H4 (cell line): ENCODE measurements around the gene MCTP1. TPM values are rescaled to one million over a fixed set of nuclear protein-coding genes. Genes with fewer than 3 reads are reported as not detected.
A peak's percentile ranks its signal among the peaks of the same experiment; 100 is the strongest.
"Not testable (repeated sequence)": the region's sequence is repeated elsewhere in the genome, so short reads cannot be mapped to it uniquely, and the experiment has no call there.

ENCODE experiments used
- DNase-seq: peaks from one replicate; pipeline ENCODE4 v3.0.0-alpha.2; 2015; ENCODE audit warnings: low spot score
- total RNA-seq: library from RNA; depleted of rRNA; stranded (reverse); fragments of >200 nt; shearing (Covaris generic); gene quantifications from 2 replicates; pipeline ENCODE4 v1.2.3, GENCODE V29; 2014

Gene MCTP1
- total RNA-seq, 1 experiment from 2014 or later, result 6.5 TPM

DNA sequence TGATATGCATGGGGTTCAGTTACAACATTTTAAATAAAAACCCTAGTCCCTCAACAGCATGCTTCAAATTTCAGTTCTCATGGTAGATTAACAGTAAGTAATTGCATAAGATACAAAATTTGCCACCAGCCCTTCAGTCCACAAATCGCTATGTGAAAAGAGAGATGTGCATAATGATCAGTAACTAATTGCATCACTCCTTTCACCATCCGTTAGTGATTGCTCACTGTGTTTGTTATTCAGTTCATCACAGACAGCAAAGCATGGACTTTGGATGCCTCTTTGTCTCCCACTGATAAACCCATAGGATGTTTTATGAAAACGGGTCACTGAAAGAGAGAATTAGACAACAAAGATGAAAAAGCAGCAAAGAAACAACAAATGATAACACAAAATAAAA lies 103.2 kb downstream of the MCTP1 start:
- DNase-seq, result no peak

DNA sequence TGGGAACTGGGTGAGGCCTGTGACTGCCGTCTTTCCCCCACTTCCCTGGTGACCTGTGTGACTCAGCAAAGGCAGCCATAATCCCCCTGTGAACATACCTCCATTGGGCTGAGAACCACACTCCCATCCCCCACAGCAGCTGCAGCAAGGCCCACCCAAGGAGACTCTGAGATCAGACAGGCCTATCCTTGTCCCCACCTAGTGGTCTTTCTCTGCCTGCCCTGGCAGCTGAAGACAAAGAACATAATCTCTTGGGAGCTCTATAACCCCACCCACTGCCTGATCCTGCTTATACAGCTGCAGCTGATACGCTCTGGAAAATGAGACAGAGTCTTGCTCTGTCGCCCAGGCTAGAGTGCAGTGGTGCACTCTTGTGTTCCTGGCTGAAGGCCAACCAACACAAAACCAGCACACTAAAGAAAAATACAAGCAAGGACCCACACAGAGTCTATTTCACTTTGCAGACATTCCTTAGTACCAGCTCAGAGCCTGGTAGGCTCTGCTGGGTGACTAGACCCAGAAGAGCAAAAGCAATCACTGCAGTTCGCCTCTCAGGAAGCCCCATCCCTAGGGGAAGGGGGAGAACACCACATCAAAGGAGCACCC lies 106.7 kb downstream of the MCTP1 start:
- peak; percentile 81 for DNase-seq

- DNase-seq, result no peak
These were observed 107.4 kb downstream of the MCTP1 start for GRCh38 chr5:95177456-95177855.

DNA sequence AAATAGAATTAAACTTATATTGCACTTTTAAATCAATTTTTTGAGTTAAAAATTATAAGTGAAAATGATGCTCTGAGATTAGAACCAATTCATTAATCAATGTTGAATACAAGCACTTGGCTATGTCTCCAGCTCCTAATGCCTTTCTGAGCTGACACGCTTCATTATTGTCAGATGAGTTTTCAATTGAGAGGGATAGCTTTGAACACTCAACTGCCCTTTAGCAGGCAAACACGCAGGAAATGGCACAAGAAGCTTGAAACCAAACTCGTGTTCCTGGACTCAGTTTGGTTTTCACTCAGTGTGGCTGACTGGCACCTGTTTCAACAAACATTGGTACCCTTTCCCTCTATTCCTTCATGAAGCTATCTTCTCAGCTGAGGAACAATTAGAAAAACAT lies 109.8 kb downstream of the MCTP1 start:
- no peak for DNase-seq

- no peak for DNase-seq
These were observed 112.2 kb downstream of the MCTP1 start for GRCh38 chr5:95172659-95173058.

DNA sequence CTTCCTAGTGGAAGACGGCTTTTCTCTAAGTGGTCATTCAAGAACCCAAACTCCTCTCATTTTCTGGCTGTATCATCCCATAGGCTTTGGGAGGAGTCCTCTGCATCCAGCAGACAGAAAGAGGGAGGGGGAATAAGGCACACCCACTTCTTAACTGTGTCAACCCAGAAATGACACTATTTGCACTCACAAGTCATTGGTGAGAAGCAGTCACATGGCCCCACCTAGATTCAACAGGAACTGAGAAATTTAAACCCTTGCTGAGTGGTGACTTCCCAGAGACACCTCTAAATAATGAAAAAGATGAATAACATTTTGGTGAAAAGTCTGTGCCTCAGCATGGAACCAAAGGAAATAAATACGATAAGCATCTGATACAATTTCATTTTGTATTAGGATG lies 120.0 kb downstream of the MCTP1 start:
- DNase-seq, result no peak

GRCh38 chr5:95163079-95163478 lies 121.8 kb downstream of the MCTP1 start:
- DNase-seq, result no peak

DNA sequence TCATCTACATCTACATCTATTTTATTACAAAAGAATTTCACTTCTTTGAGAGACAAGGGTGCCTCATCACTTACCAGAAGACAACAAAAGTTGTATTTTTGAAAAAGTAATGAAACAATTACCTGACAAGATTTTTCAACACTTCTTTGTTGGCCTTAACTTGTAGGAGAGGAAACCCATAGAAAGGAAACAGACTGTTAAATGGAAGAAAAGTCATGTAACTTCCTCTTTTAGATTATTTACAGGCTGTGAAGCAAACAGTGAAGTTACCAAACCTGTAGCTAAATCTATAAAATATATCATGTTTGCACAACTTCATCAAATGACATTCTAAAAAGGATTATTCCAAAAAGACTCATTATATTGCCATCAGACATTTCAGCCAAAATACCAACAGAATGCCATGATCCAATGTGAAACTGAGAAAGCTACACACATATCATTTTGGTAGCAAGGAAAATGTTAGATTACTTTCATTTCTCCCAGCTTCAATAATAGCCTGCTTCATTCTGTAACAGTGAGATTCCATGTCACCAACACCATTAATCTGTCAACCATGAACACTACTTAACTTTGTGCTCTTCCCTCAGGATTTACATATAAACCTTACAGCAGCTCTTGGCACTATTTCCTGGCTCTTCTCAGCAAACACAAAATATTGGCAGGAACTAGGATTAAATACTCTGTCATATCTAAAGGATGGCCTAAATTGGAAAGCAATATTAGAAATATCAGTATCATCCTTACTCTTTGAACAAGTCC lies 122.5 kb downstream of the MCTP1 start:
- DNase-seq, result no peak

- DNase-seq, result no peak
These were observed 125.3 kb downstream of the MCTP1 start for GRCh38 chr5:95159603-95160002.

DNA sequence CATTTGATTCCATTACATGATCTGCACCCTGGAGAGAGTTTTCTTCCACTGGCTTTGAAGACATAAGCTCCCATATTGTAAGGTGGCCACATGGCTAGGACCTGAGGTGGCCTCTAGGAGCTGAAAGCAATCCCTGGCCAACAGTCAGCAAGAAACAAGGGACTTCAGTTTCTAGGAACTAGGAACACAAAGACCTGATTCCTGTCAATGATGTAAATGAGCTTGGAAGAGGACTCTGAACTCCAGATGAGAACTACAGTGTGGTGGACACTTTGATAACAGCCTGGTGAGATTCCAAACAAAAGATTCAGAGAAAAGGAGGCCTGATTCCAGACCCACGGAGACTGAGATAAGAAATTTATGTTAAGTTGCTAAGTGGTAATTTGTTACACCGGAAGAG lies 129.0 kb downstream of the MCTP1 start:
- no peak for DNase-seq

DNA sequence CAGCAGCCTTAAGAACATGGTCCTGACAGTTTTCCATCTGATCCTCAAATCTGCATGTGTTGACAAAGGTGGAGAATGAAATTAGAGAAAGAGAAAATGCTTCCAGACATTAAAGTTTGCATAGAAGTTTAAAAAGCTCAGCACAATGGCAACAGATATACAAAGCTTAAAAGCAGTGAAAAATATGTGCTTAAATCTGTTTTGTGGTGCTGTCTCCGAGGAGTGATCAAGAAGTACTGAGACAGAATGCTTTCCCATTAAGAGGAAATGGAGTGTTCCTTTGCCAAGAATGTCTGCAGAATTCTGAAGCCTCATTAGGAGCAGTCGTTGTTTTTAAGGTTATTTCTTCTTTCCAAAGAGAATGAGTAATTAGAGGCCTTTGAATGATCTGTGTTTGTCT lies 131.4 kb downstream of the MCTP1 start:
- DNase-seq, result no peak

DNA sequence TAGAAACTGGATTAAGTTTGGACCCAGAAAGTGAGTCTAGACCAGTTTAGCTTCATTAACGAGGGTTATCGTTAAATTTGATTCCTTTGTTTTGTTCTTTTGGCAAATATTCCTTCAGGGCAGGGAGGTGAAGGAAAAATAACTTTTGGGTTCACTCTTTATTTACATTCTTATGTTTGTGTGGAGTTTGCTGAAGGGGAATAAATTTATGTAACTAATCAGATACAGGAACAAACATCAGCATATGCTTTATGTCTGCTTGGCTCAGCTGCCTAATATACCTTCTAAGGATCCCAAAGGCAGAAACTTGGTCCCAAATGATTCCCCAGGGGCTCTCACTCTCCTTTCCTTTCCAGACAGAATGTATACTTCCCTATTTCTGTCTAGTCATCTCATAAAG lies 132.4 kb downstream of the MCTP1 start:
- no peak for DNase-seq

GRCh38 chr5:95152131-95152530 lies 132.8 kb downstream of the MCTP1 start:
- no peak for DNase-seq

DNA sequence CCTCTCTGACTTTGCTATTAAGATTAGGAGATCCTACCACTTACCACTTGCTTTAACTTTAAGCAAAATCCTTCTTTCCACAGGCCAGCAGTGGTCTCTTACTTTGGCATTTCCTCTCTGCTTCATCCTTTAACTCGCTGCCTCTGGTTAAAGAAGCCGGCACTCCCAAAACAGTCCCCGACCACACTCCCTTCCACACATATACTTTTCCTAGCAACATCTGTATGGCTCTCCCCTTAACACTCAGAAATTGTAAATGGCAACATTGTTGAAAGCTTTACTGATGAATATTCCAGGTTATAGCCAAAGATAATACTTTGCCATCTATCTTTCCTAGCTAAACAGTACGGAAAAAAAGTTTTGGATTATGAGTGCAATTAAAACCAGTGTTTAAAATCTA lies 133.2 kb downstream of the MCTP1 start:
- DNase-seq, result no peak

DNA sequence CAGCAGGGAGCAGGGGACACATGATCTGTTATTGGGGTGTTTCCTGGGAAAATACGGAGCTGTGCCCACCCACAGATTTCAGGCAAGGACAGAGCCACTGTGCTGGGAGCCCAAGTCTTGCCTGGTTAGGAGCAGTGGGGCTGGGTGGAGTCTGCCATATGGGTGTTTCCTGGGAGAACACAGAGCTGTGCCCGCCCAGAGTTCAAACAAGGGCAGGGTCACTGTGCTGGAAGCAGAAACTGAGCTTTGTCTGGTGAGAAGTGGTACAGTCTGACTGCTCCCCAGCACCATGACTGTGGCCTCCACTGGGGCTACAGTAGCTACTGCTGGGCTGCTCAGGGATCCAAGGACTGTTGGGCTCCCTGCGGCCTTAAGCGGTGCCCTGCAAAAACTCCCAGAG lies 135.5 kb downstream of the MCTP1 start:
- DNase-seq, result no peak

DNA sequence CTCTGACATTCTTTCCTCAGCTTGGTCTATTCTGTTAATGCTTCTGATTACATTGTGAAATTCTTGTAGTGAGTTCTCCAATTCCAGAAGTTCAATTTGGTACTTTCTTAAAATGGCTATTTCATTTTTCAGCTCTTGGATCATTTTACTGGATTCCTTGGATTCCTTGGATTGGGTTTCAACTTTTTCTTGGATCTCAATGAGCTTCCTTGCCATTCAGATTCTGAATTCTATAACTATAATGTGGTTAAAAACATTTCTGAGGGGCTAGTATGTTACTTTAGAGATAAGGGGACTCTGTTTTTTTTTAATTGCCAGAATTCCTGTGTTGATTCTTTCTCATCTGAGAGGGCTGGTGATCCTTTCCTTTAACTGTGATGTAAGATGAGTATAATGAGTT lies 136.4 kb downstream of the MCTP1 start:
- no peak for DNase-seq

GRCh38 chr5:95143858-95144257 lies 141.0 kb downstream of the MCTP1 start:
- DNase-seq, result not testable (repeated sequence)

DNA sequence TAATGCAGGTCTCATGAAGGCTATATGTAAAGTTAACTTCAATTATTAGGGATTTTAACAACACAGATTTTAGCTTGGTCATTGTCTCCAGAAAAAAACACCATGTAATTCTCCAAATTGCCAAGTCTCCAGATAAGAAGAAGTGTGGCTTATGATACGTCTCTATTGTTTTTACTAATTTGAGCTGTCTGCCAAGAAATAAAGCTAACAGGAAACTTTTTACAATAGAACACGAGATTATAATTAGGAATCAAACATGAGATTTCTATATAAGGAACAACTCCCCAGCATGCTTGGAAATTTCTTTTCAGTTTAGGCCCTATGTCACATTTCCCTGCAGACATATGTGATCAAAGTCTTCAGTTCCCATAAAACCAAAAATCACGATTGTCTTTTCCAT lies 142.7 kb downstream of the MCTP1 start:
- DNase-seq, result no peak

- no peak for DNase-seq
These were observed 143.8 kb downstream of the MCTP1 start for GRCh38 chr5:95141141-95141540.

DNA sequence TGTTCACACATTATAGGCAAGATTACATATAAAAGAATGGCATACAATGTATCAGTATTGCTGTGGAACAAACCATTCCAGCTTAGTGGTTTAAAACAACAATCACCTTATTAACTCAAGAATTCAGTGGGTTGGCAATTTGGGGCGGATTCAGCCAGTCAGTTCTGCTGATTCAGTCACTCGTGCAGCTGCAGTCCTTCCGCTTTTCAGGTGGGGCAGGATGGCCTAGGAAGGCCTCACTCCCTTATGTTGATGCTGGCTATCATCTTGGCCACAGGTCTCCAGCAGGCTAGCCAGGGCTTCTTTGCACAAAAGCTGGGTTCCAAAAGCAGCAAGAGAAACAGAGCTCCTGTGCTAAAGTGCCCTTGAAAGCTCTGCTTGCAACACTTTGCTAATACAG lies 150.6 kb downstream of the MCTP1 start:
- no peak for DNase-seq

- DNase-seq, result no peak
These were observed 152.8 kb downstream of the MCTP1 start for GRCh38 chr5:95132096-95132495.

GRCh38 chr5:95130941-95131340 lies 154.0 kb downstream of the MCTP1 start:
- DNase-seq, result no peak

GRCh38 chr5:95124731-95125130 lies 160.2 kb downstream of the MCTP1 start:
- no peak for DNase-seq

GRCh38 chr5:95124101-95124500 lies 160.8 kb downstream of the MCTP1 start:
- no peak for DNase-seq
